GDM1 (cell line): ENCODE measurements around the gene IFT122.
A peak's percentile ranks its signal among the peaks of the same experiment; 100 is the strongest.
"Not testable (repeated sequence)": the region's sequence is repeated elsewhere in the genome, so short reads cannot be mapped to it uniquely, and the experiment has no call there.

Experiments
- DNase-seq: peaks from one replicate; lab custom pipeline; 2025; lab: John Stamatoyannopoulos, UW

IFT122 gene

GRCh38 chr3:129474984-129475804 lies 35.2 kb downstream of the IFT122 start:
- no peak for DNase-seq

DNA sequence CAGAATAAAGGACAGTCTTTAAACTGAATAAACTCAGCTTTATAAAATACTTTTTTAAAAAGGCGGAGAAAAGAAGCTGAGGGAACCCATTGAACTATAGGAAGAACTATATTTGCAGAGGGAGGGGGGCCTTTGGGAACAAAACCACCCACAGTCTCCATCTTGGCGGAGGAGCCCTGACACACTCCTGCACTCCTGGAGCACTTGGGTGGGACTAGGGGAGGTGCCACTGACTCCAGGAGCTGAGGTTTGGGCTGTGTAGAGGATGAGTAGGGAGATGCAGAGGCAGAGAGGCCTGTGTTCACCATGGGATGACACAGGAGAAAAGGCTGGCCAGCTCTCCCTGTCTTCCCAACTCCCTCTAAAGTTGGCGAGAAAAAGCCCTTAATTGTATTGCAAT lies 35.8 kb downstream of the IFT122 start:
- DNase-seq, result no peak

DNA sequence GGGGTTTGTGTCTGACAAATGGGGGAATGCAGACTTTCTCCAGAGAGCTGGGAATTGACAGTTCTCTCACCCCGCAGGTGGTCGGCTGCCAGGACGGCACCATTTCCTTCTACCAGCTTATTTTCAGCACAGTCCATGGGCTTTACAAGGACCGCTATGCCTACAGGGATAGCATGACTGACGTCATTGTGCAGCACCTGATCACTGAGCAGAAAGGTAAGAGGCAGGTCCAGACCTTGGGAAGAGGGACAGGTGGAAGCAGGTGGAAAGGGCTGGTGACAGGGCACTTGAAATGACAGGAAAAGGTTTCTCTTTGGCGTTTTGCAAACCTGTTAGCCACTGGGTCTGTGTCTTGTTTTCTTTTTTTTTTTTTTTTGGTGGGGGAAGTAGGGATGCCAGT lies 36.6 kb downstream of the IFT122 start:
- no peak for DNase-seq

- DNase-seq, result not testable (repeated sequence)
Observed at GRCh38 chr3:129481225-129481765, 41.3 kb downstream of the IFT122 start.

- no peak for DNase-seq
Observed at GRCh38 chr3:129481766-129482332, 41.8 kb downstream of the IFT122 start.

GRCh38 chr3:129482721-129483120 lies 42.7 kb downstream of the IFT122 start:
- no peak for DNase-seq

- DNase-seq, result no peak
Observed at GRCh38 chr3:129483870-129484269, 43.8 kb downstream of the IFT122 start.

GRCh38 chr3:129485146-129485545 lies 45.1 kb downstream of the IFT122 start:
- not testable (repeated sequence) for DNase-seq

GRCh38 chr3:129485721-129486663 lies 46.0 kb downstream of the IFT122 start:
- DNase-seq, result no peak

DNA sequence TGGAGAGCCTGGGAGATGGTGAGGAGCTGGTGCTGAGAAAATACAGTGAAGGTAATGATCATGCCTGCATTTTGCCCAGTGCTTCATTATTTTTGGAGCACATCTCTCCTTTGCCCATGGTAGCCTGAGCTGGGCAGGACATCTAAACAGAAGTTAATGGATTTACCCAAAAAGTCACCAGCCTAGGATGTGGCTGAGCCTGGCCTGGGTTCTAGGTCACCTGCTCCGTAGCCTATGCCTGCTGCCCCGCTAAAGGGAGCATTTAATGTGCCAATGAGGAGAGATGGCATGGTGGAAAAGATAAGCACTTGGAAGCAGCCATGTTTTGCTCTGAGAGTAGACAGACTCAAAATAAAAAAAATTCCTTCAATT lies 46.6 kb downstream of the IFT122 start:
- DNase-seq, result no peak

- no peak for DNase-seq
Observed at GRCh38 chr3:129487183-129487867, 47.3 kb downstream of the IFT122 start.

DNA sequence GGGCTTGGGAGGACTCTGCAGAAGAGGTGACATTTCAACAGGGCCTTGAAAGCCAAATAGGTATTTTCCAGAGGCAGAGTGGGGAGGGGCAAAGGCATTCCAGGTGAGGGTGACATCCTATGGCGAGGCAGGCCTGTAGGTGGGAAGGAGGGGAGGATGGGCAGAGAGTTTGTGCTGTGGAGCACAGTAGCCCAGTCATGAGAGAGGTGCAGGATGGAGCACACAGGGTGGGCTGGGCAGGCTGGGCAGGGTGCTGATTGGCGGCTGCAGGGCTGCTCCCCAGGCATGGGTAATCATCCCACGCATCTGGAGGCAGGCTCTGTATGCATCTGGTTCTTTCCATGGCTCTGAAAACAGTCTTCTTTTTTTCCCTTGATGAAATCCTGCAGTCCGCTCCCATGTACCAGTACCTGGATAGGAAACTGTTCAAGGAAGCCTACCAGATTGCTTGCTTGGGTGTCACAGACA lies 47.9 kb downstream of the IFT122 start:
- DNase-seq, result not testable (repeated sequence)

DNA sequence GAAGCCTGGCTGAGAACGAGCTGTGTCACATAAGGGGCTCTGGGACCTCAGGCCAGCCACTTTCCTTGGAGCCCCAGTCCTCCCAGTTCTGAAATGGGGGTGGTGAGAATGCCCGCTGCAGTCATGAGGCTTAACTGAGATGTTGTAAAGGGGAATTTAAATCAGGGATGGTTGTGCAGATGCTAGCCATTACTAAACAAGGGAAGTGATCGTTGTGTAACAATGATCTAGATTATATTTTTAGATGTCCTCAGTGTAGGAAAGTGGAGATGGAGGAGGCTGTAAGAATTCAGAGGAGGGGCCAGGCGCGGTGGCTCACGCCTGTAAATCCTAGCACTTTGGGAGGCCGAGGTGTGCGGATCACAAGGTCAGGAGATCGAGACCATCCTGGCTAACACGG lies 49.2 kb downstream of the IFT122 start:
- not testable (repeated sequence) for DNase-seq

- peak; percentile 70 for DNase-seq
Observed at GRCh38 chr3:129490273-129490675, 50.2 kb downstream of the IFT122 start.

DNA sequence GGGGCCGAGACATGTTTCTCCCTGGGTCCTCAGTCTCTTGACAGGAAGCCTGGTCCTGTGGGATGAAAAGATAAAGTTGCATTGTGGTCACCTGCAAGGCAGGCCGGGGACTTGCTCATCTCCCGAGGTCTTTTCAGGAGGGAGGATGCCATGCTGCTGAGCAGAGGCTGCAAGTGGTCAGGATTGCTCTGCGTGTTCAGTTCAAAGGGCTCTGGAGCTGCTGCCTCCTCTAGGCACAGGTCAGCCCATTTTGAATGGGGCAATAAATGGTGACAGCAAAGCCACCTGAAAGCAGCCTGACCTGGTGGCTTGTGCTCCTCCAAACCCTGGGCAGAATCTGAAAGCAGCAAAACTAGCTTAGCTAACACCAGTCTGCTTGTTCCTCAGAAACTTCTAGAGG lies 51.1 kb downstream of the IFT122 start:
- DNase-seq, result not testable (repeated sequence)

DNA sequence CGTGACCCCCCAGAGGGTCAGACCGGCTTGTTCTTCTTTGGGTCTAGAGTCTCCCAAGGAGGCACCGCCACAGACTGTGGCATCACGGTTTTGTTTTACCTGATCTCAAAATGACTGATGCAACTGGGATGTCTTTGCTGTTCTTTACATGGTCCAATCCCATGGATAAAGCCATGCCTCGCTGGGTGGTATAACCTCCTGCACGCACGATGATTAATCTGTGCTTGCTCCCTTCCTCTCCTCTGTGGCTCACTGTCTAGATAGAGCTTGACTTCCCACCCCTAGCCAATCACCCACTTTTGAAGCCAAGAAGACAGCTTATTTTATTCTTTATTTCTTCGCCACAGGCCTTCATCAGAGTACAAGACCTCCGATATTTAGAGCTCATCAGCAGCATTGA lies 51.8 kb downstream of the IFT122 start:
- DNase-seq, result no peak

DNA sequence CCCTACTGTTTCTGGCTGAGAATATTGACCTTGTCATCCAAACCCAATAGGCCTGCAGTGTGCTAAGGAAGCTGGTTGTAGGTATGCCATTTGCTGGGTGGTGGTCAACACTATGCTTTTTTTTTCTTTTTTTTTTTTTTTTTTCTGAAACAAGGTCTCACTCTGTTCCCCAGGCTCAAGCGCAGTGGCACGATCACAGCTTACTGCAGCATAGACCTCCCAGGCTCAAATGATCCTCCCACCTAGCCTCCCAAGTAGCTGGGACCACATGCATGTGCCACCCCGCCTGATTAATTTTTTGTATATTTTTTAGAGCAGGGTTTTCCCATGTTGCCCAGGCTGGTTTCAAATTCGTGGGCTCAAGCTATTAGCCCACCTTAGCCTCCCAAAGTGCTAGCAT lies 52.7 kb downstream of the IFT122 start:
- no peak for DNase-seq

DNA sequence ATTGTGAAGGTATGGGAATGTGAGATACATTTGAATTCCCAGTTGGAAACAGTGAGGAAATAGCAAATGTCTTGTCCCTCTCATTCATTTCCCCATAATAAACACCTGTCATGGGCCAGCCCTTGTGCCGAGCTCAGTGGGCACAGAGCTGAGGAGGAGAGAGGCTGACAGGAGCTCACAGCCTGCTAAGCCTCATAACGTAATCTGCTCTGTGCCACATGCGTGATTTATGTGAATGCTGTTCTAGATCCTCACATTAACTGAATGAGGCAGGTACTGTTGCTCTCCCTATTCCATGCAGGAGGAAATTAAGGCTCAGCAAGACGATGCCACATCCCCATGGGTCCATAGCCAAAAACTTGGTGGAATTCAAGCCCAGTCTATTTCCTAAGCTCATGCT lies 53.2 kb downstream of the IFT122 start:
- no peak for DNase-seq

GRCh38 chr3:129494499-129494898 lies 54.5 kb downstream of the IFT122 start:
- DNase-seq, result not testable (repeated sequence)

- DNase-seq, result not testable (repeated sequence)
Observed at GRCh38 chr3:129495006-129495639, 55.1 kb downstream of the IFT122 start.

DNA sequence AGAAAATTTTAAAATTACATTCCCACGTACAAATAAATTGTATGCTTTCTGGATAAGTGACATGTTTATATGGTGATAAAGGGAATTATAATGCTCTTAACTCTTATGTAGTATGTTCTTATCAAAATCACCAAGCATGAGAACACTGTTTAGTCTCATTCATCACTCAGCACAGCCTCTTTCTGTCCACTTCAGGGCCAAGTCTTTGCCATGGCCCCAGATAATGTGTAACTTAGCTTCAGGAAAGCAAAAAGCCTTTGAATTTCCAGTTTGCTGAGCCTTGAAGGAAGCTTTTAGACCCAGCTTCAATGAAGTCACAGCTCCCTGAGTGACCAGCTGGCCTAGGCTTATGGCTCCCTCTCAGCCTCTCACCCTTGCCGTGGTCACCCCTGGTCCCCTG lies 57.9 kb downstream of the IFT122 start:
- DNase-seq, result not testable (repeated sequence)
